K562 (cell line): ENCODE results near the gene GNG5. TPM values are rescaled to one million over a fixed set of nuclear protein-coding genes. Genes with fewer than 3 reads are reported as not detected.
A peak's percentile ranks its signal among the peaks of the same experiment; 100 is the strongest.

Experiments used
- ARID4B ChIP-seq: sonication (generic); formaldehyde crosslinking; IDR thresholded peaks from 2 replicates; pipeline ENCODE4 v1.8.0; 2022; ENCODE audit warnings: mild to moderate bottlenecking, missing genetic modification reagents
- CAMTA2 ChIP-seq: fragments of 250-450 bp; sonication (Bioruptor Pico); conservative IDR thresholded peaks from 2 replicates; pipeline ENCODE4 v1.5.1; 2022
- CHD4 ChIP-seq: fragments of 200-600 bp; sonication (generic); IDR thresholded peaks from 3 replicates; pipeline ENCODE4 v1.6.1; 2012; ENCODE audit warnings: low read depth, mild to moderate bottlenecking, mixed read lengths, low read length, inconsistent platforms; ENCODE audit not compliant: insufficient read depth, insufficient replicate concordance, poor library complexity, severe bottlenecking
- CREB5 ChIP-seq: fragments of 250-450 bp; sonication (Bioruptor Pico); IDR thresholded peaks from 2 replicates; pipeline ENCODE4 v1.5.0; 2020; ENCODE audit warnings: mild to moderate bottlenecking
- CXXC5 ChIP-seq: fragments of 250-450 bp; sonication (Bioruptor Pico); IDR thresholded peaks from 2 replicates; pipeline ENCODE4 v1.8.0; 2022; ENCODE audit warnings: inconsistent platforms, mild to moderate bottlenecking, moderate library complexity
- GTF3C2 ChIP-seq: IDR thresholded peaks from 3 replicates; pipeline ENCODE4 v1.6.1; 2011; ENCODE audit warnings: borderline replicate concordance, mild to moderate bottlenecking, moderate library complexity; ENCODE audit not compliant: insufficient read length; ENCODE audit errors: extremely low read depth
- MEF2A ChIP-seq: IDR thresholded peaks from 2 replicates; pipeline ENCODE4 v1.6.1; 2011; ENCODE audit warnings: low read depth, mild to moderate bottlenecking, low read length, moderate library complexity; ENCODE audit not compliant: control insufficient read depth
- MTA1 ChIP-seq: fragments of 450-650 bp; IDR thresholded peaks from 2 replicates; pipeline ENCODE4 v1.6.1; 2017; ENCODE audit warnings: borderline replicate concordance
- RCOR1 ChIP-seq, 2 experiments: IDR thresholded peaks; 2 replicates each; pipeline ENCODE4 v1.6.1; 2012; ENCODE audit warnings: low read depth in 2 of 2, low read length in 2 of 2, borderline replicate concordance in 1 of 2, improper control_type of control experiment in 1 of 2
- WHSC1 ChIP-seq: IDR thresholded peaks from one replicate; pipeline ENCODE4 v1.6.1; 2012; ENCODE audit warnings: low read length, control low read depth, inconsistent platforms
- ZBTB11 ChIP-seq, 3 experiments: fragments of 200-800 bp in 1 of 3; fragments of 250-450 bp in 1 of 3; fragments of 450-650 bp in 1 of 3; sonication (Bioruptor Pico) in 1 of 3; sonication (Bioruptor generic) in 1 of 3; formaldehyde crosslinking in 1 of 3; IDR thresholded peaks; 2 replicates each; pipeline versions ENCODE4 v1.6.1 to v1.8.0; 2016 to 2022; ENCODE audit warnings: mild to moderate bottlenecking in 2 of 3, missing genetic modification characterization in 2 of 3, missing compliant biosample characterization in 1 of 3, moderate library complexity in 1 of 3
- ZNF197 ChIP-seq: fragments of 200-800 bp; sonication (Bioruptor generic); IDR thresholded peaks from 2 replicates; pipeline ENCODE4 v1.6.1; 2016; ENCODE audit warnings: low read depth, missing genetic modification characterization, missing compliant biosample characterization
- ZNF384 ChIP-seq: IDR thresholded peaks from 2 replicates; pipeline ENCODE4 v1.6.1; 2012; ENCODE audit warnings: low read depth, low read length, improper control_type of control experiment
- polyA plus RNA-seq, 8 experiments: library from polyadenylated mRNA; depleted of rRNA in 4 of 8; stranded (reverse) in 5 of 8; unstranded in 3 of 8; fragments of >200 nt; fragmentation: Nextera tagmentation in 2 of 8; fragmentation: Illumina TruSeq in 1 of 8; extraction: Ambion mirVana in 2 of 8; extraction: Trizol in 1 of 8; gene quantifications; 2 replicates each; pipeline versions ENCODE4 v1.2.1 to v1.2.3, GENCODE V29; 2011 to 2014; ENCODE audit warnings: inconsistent platforms in 1 of 8, missing spikeins in 1 of 8
- total RNA-seq, 7 experiments: library from RNA; depleted of rRNA in 6 of 7; stranded (reverse); fragments of >200 nt in 6 of 7; fragmentation: Illumina TruSeq in 2 of 7; extraction: Trizol in 2 of 7; gene quantifications; 2 replicates each; pipeline versions ENCODE4 v1.2.1 to v1.2.3, GENCODE V29; 2011 to 2021; ENCODE audit warnings: low replicate concordance in 1 of 7

GNG5 gene
- total and polyA plus RNA-seq, 9 of the 15 experiments (the other 6 are each of a cell fraction or from before 2014, with no cell fraction given), result 61.9 to 243 (median 150) TPM

- TF ChIP-seq ZBTB11 (CRISPR knock-in tag; IDR thresholded peaks at IDR 0.05), result no peak
- no peak for TF ChIP-seq GTF3C2
- no peak for TF ChIP-seq RCOR1 (IDR thresholded peaks at IDR 0.05; ENCODE audit: borderline replicate concordance in 1 of 2, low read depth in 2 of 2, low read length in 2 of 2)
- TF ChIP-seq CREB5 (CRISPR knock-in tag), result no peak
- no peak for TF ChIP-seq ZNF197
- no peak for TF ChIP-seq ARID4B (CRISPR knock-in tag)
- TF ChIP-seq CHD4, result no peak
- TF ChIP-seq CXXC5 (CRISPR knock-in tag), result peak; percentile 38
- TF ChIP-seq CAMTA2 (CRISPR knock-in tag), result no peak
- TF ChIP-seq ZNF384, result no peak
- no peak for TF ChIP-seq MEF2A
- TF ChIP-seq MTA1, result no peak
- TF ChIP-seq WHSC1, result no peak
Observed at GRCh38 chr1:84505493-84506001, 834 bp downstream of the GNG5 start (continued).
